Nephron (organoid): Measurements from ENCODE around the gene FAM222A.

Experiments used
- H3K27ac Mint-ChIP-seq, 3 experiments: 2 replicates each; pipeline ENCODE4 v1.8.0; 2020; ENCODE audit warnings: mixed read lengths in 3 of 3, mild to moderate bottlenecking in 2 of 3, moderate library complexity in 1 of 3
- H3K27me3 Mint-ChIP-seq: 2 replicates; pipeline ENCODE4 v1.8.0; 2021; ENCODE audit warnings: low read depth, mild to moderate bottlenecking, moderate library complexity, mixed read lengths
- H3K36me3 Mint-ChIP-seq: 2 replicates; pipeline ENCODE4 v1.8.0; 2020; ENCODE audit warnings: low read depth, mixed read lengths
- H3K4me1 Mint-ChIP-seq: 2 replicates; pipeline ENCODE4 v1.8.0; 2020; ENCODE audit warnings: mixed read lengths
- H3K4me3 Mint-ChIP-seq, 3 experiments: 2 replicates each; pipeline ENCODE4 v1.8.0; 2020; ENCODE audit warnings: mild to moderate bottlenecking in 3 of 3, mixed read lengths in 3 of 3, moderate library complexity in 2 of 3
- H3K9me3 Mint-ChIP-seq: 2 replicates; pipeline ENCODE4 v1.8.0; 2020; ENCODE audit warnings: mixed read lengths
- CTCF ChIP-seq, 3 experiments: fragments of 200-600 bp; sonication (generic); IDR thresholded peaks; one replicate each; pipeline ENCODE4 v1.5.0; 2021; ENCODE audit warnings: antibody characterized with exemption in 3 of 3; ENCODE audit not compliant: unreplicated experiment in 3 of 3

FAM222A gene

GRCh38 chr12:109719123-109720022 is 5.7 kb downstream of the FAM222A start:
- H3K27me3 Mint-ChIP-seq: peaks cover 38% of the 10 kb centered on the region
- peaks cover 55% of the 10 kb centered on the region for H3K4me1 Mint-ChIP-seq
- TF ChIP-seq CTCF (IDR thresholded peaks at IDR 0.05; ENCODE audit: unreplicated experiment in 3 of 3): peak in 2 of 3 experiments; percentile 5 to 40
- peak overlapping the region; percentile 50 to 72 (median 50) for H3K27ac Mint-ChIP-seq
- H3K4me3 Mint-ChIP-seq: peak overlapping the region in 2 of 3 experiments; percentile 33 to 50
- H3K36me3 Mint-ChIP-seq: no peaks in the 10 kb centered on the region
- H3K9me3 Mint-ChIP-seq: no peaks in the 10 kb centered on the region

GRCh38 chr12:109720152-109720856 is 6.7 kb downstream of the FAM222A start:
- Mint-ChIP-seq H3K4me3 (peak overlapping the region in 1 of 3 experiments; percentile 21), H3K9me3 (no peaks in the 10 kb centered on the region), H3K36me3 (no peaks in the 10 kb centered on the region), H3K27me3 (peaks cover 39% of the 10 kb centered on the region), H3K4me1 (peaks cover 55% of the 10 kb centered on the region), H3K27ac (no peak overlapping the region)
- no peak for TF ChIP-seq CTCF (IDR thresholded peaks at IDR 0.05; ENCODE audit: unreplicated experiment in 3 of 3)

GRCh38 chr12:109720857-109721189 is 7.2 kb downstream of the FAM222A start:
- Mint-ChIP-seq H3K27me3 (peaks cover 44% of the 10 kb centered on the region), H3K36me3 (no peaks in the 10 kb centered on the region), H3K27ac (no peak overlapping the region), H3K4me1 (peaks cover 55% of the 10 kb centered on the region), H3K4me3 (no peak overlapping the region), H3K9me3 (no peaks in the 10 kb centered on the region)
- no peak for TF ChIP-seq CTCF (IDR thresholded peaks at IDR 0.05; ENCODE audit: unreplicated experiment in 3 of 3)

GRCh38 chr12:109721276-109721675 is 7.7 kb downstream of the FAM222A start:
- no peak overlapping the region for H3K27ac Mint-ChIP-seq
- H3K36me3 Mint-ChIP-seq: no peaks in the 10 kb centered on the region
- no peaks in the 10 kb centered on the region for H3K9me3 Mint-ChIP-seq
- H3K4me3 Mint-ChIP-seq: no peak overlapping the region
- H3K27me3 Mint-ChIP-seq: peaks cover 41% of the 10 kb centered on the region
- no peak for TF ChIP-seq CTCF (IDR thresholded peaks at IDR 0.05; ENCODE audit: unreplicated experiment in 3 of 3)
- peaks cover 52% of the 10 kb centered on the region for H3K4me1 Mint-ChIP-seq

- H3K27me3 Mint-ChIP-seq: peaks cover 35% of the 10 kb centered on the region
- H3K4me3 Mint-ChIP-seq: no peak overlapping the region
- no peaks in the 10 kb centered on the region for H3K9me3 Mint-ChIP-seq
- peak overlapping the region in 1 of 3 experiments; percentile 18 for H3K27ac Mint-ChIP-seq
- H3K4me1 Mint-ChIP-seq: peaks cover 49% of the 10 kb centered on the region
- no peaks in the 10 kb centered on the region for H3K36me3 Mint-ChIP-seq
- TF ChIP-seq CTCF (IDR thresholded peaks at IDR 0.05; ENCODE audit: unreplicated experiment in 3 of 3): no peak
These were observed 8.5 kb downstream of the FAM222A start for GRCh38 chr12:109722022-109722720.
